Activated CD4-positive, alpha-beta T cell treated with anti-CD3 and anti-CD28 coated beads, Interleukin-2, amount 10 ng/mL, durations not matched to agents 24 days and 14 days (primary cell): Measurements from ENCODE around the gene BRD9. TPM values are rescaled to one million over a fixed set of nuclear protein-coding genes. Genes with fewer than 3 reads are reported as not detected.
"Not testable (repeated sequence)": the region's sequence is repeated elsewhere in the genome, so short reads cannot be mapped to it uniquely, and the experiment has no call there.

ENCODE experiments used
- DNase-seq: peaks from one replicate; pipeline ENCODE4 v3.0.0; 2022
- H3K27ac Mint-ChIP-seq: one replicate; pipeline ENCODE4 v1.8.0; 2022; ENCODE audit warnings: mild to moderate bottlenecking, mixed read lengths
- H3K27me3 Mint-ChIP-seq: one replicate; pipeline ENCODE4 v1.8.0; 2022; ENCODE audit warnings: mixed read lengths
- H3K36me3 Mint-ChIP-seq: one replicate; pipeline ENCODE4 v1.8.0; 2022; ENCODE audit warnings: low read depth, mild to moderate bottlenecking, mixed read lengths
- H3K4me1 Mint-ChIP-seq: one replicate; pipeline ENCODE4 v1.8.0; 2021; ENCODE audit warnings: mixed read lengths
- H3K4me3 Mint-ChIP-seq: one replicate; pipeline ENCODE4 v1.8.0; 2022; ENCODE audit warnings: mild to moderate bottlenecking, moderate library complexity, mixed read lengths
- H3K9me3 Mint-ChIP-seq: one replicate; pipeline ENCODE4 v1.8.0; 2021; ENCODE audit warnings: mixed read lengths
- intact Hi-C: fragments of 100-400 bp; cut with micrococcal nuclease; formaldehyde crosslinking; loops from one replicate; pipeline ENCODE4 v1.15.1; 2023
- total RNA-seq: library from RNA; stranded (reverse); gene quantifications from 2 replicates; pipeline ENCODE4 v1.2.3, GENCODE V29; 2022

BRD9 gene
- total RNA-seq, 1 donor from 2014 or later: 82.0 TPM

- H3K27ac Mint-ChIP-seq: no peak overlapping the region
- H3K4me1 Mint-ChIP-seq: peaks cover 2% of the 10 kb centered on the region
- DNase-seq: no peak
- H3K27me3 Mint-ChIP-seq: no peaks in the 10 kb centered on the region
- intact Hi-C loops: no loop called here
- H3K9me3 Mint-ChIP-seq: no peaks in the 10 kb centered on the region
- peaks cover 27% of the 10 kb centered on the region for H3K36me3 Mint-ChIP-seq
- no peak overlapping the region for H3K4me3 Mint-ChIP-seq
Measured at GRCh38 chr5:916441-917293, 24.1 kb upstream of the BRD9 start.

DNA sequence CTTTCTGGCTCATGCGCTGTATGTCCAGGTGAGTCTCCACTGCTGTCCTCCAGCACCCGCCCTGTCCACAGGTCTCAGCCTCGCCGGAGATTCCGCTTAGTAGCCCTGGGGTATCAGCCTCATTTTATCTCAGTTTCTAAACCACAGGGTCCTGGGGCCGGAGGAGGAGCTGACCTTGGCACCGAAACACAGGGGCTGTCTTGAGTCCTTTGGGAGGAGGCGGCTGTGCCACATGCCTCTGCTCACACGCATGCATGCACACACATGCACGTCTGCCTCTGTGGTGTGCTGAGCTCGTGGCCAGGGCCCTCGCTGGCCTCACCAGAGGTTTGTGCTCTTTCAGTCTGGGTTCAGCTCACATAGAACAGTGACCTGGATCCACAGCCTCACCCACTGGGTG lies 23.3 kb upstream of the BRD9 start:
- peaks cover 2% of the 10 kb centered on the region for H3K4me1 Mint-ChIP-seq
- H3K4me3 Mint-ChIP-seq: no peak overlapping the region
- H3K9me3 Mint-ChIP-seq: no peaks in the 10 kb centered on the region
- intact Hi-C loops: no loop called here
- DNase-seq: no peak
- H3K36me3 Mint-ChIP-seq: peaks cover 29% of the 10 kb centered on the region
- H3K27me3 Mint-ChIP-seq: no peaks in the 10 kb centered on the region
- no peak overlapping the region for H3K27ac Mint-ChIP-seq

DNA sequence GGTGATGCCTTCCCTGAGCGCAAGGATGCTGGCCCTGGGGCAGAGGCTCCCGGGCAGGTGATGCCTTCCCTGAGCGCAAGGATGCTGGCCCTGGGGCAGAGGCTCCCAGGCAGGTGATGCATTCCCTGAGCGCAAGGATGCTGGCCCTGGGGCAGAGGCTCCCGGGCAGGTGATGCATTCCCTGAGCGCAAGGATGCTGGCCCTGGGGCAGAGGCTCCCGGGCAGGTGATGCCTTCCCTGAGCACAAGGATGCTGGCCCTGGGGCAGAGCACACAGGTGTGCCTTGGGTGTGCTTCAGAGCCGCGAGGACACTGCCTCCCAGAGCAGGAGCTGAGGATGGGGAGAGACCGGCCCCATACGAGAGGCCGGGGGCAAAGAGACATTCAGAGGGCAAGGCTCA lies 22.7 kb upstream of the BRD9 start:
- H3K4me3 Mint-ChIP-seq, intact Hi-C loops, H3K27me3 Mint-ChIP-seq, DNase-seq, H3K9me3 Mint-ChIP-seq, H3K27ac Mint-ChIP-seq, H3K4me1 Mint-ChIP-seq: not testable (repeated sequence)
- peaks cover 32% of the 10 kb centered on the region for H3K36me3 Mint-ChIP-seq

- H3K27me3 Mint-ChIP-seq: no peaks in the 10 kb centered on the region
- intact Hi-C loops: no loop called here
Measured at GRCh38 chr5:914612-915011, 22.0 kb upstream of the BRD9 start.

GRCh38 chr5:914174-914573 lies 21.6 kb upstream of the BRD9 start:
- no peak overlapping the region for H3K4me3 Mint-ChIP-seq
- no peak overlapping the region for H3K27ac Mint-ChIP-seq
- no peaks in the 10 kb centered on the region for H3K27me3 Mint-ChIP-seq
- no peaks in the 10 kb centered on the region for H3K9me3 Mint-ChIP-seq
- intact Hi-C loops: no loop called here
- peaks cover 37% of the 10 kb centered on the region for H3K36me3 Mint-ChIP-seq
- peaks cover 2% of the 10 kb centered on the region for H3K4me1 Mint-ChIP-seq
- DNase-seq: no peak

More at GRCh38 chr5:914612-915011, 22.0 kb upstream of the BRD9 start:
- H3K4me1 Mint-ChIP-seq: peaks cover 2% of the 10 kb centered on the region
- peak overlapping the region; percentile 41 for H3K27ac Mint-ChIP-seq
- no peak for DNase-seq
- no peaks in the 10 kb centered on the region for H3K9me3 Mint-ChIP-seq
- H3K36me3 Mint-ChIP-seq: peaks cover 37% of the 10 kb centered on the region
- no peak overlapping the region for H3K4me3 Mint-ChIP-seq

DNA sequence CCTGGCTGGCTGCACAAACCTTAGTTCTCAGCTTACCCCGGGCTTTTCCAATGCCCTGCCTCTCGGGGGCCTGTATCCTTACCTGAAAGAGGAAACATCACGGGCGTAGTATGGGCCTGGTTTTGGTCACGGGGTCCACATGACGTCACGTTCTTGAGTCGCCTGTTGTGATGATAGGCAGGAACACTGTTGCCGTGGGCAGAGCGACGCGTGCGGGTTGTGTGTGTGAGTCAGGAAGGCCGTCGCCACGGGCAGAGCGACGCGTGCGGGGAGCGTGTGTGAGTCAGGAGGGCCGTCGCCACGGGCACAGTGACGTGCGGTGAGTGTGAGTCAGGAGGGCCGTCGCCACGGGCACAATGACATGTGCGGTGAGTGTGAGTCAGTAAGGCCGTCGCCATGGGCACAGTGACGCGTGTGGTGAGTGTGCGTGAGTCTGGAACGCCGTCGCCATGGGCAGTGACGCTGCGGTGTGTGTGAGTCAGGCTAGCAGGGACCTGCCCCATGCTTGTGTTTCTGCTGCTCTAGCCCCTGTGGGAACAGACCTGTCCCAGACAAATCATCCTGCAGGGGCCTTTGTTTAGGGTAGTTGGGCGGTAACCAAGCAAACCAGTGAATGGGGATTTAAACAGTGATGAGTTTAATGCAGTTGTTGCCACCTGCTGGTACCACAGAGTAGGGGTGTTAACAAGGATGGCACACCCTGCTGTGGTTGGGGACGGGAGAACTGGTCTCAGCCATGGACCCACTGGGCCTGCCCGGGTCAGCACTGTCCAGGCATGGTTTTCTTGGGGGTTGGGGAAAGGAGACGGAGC lies 19.9 kb upstream of the BRD9 start:
- H3K9me3 Mint-ChIP-seq: no peaks in the 10 kb centered on the region
- intact Hi-C loops: no loop called here
- H3K27ac Mint-ChIP-seq: peak overlapping the region; percentile 61
- H3K4me3 Mint-ChIP-seq: no peak overlapping the region
- H3K4me1 Mint-ChIP-seq: peaks cover 2% of the 10 kb centered on the region
- peak; percentile 77 for DNase-seq
- H3K36me3 Mint-ChIP-seq: peaks cover 37% of the 10 kb centered on the region
- no peaks in the 10 kb centered on the region for H3K27me3 Mint-ChIP-seq

GRCh38 chr5:911601-912000 lies 19.0 kb upstream of the BRD9 start:
- Mint-ChIP-seq H3K27me3 (no peaks in the 10 kb centered on the region), H3K4me1 (peaks cover 2% of the 10 kb centered on the region), H3K36me3 (peaks cover 33% of the 10 kb centered on the region), H3K4me3 (no peak overlapping the region), H3K27ac (no peak overlapping the region), H3K9me3 (no peaks in the 10 kb centered on the region)
- intact Hi-C loops: no loop called here
- no peak for DNase-seq

DNA sequence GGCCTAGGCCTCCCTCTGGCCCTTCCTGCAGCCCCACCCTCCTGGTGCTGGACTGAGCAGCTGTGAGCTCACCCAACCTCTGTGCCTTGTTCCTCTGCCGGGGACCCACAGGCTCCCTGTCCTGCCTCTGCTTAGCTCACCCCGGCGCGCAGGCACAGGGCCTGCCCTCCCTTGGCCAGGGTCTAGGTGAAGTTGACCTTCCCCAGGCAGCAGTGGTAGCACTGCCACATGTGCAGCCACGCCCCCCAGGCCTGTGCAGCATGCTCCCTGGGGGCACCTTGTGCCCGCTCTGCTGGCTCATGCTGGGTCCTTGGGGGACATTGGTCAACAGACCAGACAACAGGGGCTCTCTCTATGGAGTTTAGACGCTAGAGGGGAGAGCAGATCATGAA lies 18.2 kb upstream of the BRD9 start:
- DNase-seq: no peak
- Mint-ChIP-seq H3K36me3 (peaks cover 35% of the 10 kb centered on the region), H3K27me3 (no peaks in the 10 kb centered on the region), H3K9me3 (no peaks in the 10 kb centered on the region), H3K4me1 (peaks cover 2% of the 10 kb centered on the region), H3K4me3 (no peak overlapping the region), H3K27ac (no peak overlapping the region)
- intact Hi-C loops: no loop called here

DNA sequence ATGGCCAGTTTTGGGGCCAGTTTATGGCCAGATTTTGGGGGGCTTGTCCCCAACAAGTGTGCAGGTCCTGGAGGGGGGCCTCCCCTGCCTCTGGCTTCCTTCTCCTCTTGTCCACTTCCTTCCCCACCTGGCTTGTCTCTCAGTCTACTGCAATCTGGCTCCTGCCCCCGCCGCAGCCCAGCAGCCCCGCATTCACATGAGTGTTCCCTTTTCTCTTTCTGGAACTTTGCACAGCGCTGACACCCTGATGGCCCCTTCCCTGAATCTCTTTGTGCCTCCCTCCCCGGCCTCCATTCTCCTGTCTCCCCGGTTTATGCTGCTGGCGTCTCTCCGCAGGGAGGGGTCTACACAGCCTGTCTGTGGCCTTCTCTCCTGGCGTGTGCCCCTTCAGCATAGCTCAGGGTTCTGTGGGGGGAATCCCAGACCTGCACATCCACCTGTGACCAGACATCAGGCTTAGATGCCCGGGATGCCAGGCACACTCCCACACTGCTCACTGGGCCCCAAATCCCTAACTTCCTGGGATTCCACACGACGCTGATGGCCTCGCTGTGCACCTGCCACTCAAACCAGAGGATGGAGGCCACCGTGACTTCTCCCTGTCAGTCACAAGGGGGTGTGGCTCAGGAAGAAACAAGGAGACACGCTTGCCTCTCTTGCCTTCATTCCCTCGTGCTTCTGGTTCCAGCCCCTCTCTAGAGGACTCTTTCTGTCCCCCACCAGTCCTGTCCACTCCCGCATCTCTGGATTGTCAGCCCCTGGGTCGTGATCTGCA lies 17.6 kb upstream of the BRD9 start:
- Mint-ChIP-seq H3K27me3 (no peaks in the 10 kb centered on the region), H3K9me3 (no peaks in the 10 kb centered on the region), H3K4me1 (peaks cover 2% of the 10 kb centered on the region), H3K4me3 (no peak overlapping the region), H3K27ac (no peak overlapping the region), H3K36me3 (peaks cover 40% of the 10 kb centered on the region)
- intact Hi-C loops: no loop called here
- no peak for DNase-seq

DNA sequence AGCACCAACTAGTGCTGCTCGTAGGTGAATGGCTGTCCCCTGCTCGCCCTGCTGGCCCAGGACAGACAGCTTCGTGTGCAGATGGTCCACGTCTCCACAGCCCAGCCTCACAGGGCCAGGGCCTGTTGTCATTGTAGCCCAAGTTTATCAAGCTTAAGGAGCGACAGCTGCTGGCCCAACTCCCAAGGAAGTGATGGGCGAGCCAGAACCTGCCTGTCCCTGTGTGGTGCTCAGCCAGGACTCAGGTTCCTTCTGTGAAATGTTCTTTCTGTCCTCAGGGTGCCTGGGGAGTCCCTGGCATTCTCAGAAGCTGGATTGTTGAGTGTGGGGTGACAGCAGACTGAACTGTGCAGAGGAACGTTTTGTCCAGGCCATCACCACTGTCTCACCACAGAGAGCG lies 16.5 kb upstream of the BRD9 start:
- DNase-seq: no peak
- Mint-ChIP-seq H3K27me3 (no peaks in the 10 kb centered on the region), H3K4me1 (peaks cover 4% of the 10 kb centered on the region), H3K27ac (no peak overlapping the region), H3K4me3 (no peak overlapping the region), H3K36me3 (peaks cover 43% of the 10 kb centered on the region), H3K9me3 (no peaks in the 10 kb centered on the region)
- intact Hi-C loops: no loop called here

GRCh38 chr5:908172-908571 lies 15.6 kb upstream of the BRD9 start:
- intact Hi-C loops: no loop called here
- no peak for DNase-seq
- no peaks in the 10 kb centered on the region for H3K9me3 Mint-ChIP-seq
- H3K4me1 Mint-ChIP-seq: peaks cover 4% of the 10 kb centered on the region
- no peaks in the 10 kb centered on the region for H3K27me3 Mint-ChIP-seq
- H3K4me3 Mint-ChIP-seq: no peak overlapping the region
- peaks cover 41% of the 10 kb centered on the region for H3K36me3 Mint-ChIP-seq
- H3K27ac Mint-ChIP-seq: no peak overlapping the region

GRCh38 chr5:907366-907910 lies 14.8 kb upstream of the BRD9 start:
- Mint-ChIP-seq H3K4me1 (peaks cover 6% of the 10 kb centered on the region), H3K27me3 (no peaks in the 10 kb centered on the region), H3K36me3 (peaks cover 42% of the 10 kb centered on the region), H3K4me3 (no peak overlapping the region), H3K9me3 (no peaks in the 10 kb centered on the region), H3K27ac (no peak overlapping the region)
- intact Hi-C loops: no loop called here
- no peak for DNase-seq

DNA sequence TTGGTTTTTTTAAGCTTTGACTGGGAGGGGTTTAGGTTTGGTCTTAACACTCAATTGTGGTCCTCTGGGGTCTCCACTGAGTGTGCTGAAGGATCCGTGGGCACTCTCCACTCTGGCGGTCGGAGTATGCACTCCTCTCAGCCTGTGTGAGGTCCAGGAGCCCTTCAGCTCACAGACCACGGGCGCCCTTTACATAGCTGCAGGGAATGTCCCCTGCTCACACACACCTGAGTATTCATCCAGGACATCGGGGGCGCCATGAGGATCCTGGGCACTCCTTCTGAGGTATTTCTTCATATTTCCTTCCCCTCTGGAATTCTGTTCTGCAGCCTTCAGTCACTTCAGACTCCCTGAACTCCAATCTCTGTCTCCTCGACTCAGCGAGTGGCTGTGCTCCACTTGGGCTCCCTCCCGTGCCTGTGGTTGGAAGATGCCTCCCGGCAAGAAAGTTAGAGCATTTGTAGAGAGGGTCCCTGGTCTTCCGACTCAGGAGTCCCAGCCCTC lies 12.6 kb upstream of the BRD9 start:
- Mint-ChIP-seq H3K9me3 (no peaks in the 10 kb centered on the region), H3K27ac (no peak overlapping the region), H3K36me3 (peaks cover 36% of the 10 kb centered on the region), H3K4me3 (no peak overlapping the region), H3K4me1 (peaks cover 3% of the 10 kb centered on the region), H3K27me3 (no peaks in the 10 kb centered on the region)
- intact Hi-C loops: no loop called here
- no peak for DNase-seq
